Endodermal cell (in vitro differentiated cells): ENCODE measurements around the gene DDX41. TPM values are rescaled to one million over a fixed set of nuclear protein-coding genes. Genes with fewer than 3 reads are reported as not detected.

Source experiments
- DNase-seq: peaks from one replicate; pipeline ENCODE4 v3.0.0-alpha.2; 2017
- H3K27ac ChIP-seq: 2 replicates; pipeline ENCODE4 v1.5.1; 2013; ENCODE audit warnings: mild to moderate bottlenecking, low read depth, low read length, moderate library complexity
- H3K27me3 ChIP-seq: 2 replicates; pipeline ENCODE4 v1.6.1; 2013; ENCODE audit warnings: mild to moderate bottlenecking, low read length, moderate library complexity; ENCODE audit not compliant: insufficient read depth, control insufficient read depth, poor library complexity, severe bottlenecking
- H3K36me3 ChIP-seq: 2 replicates; pipeline ENCODE4 v1.7.0; 2013; ENCODE audit warnings: mild to moderate bottlenecking, low read length, moderate library complexity; ENCODE audit not compliant: control insufficient read depth, insufficient read depth
- H3K4me1 ChIP-seq: one replicate; pipeline ENCODE4 v1.7.0; 2013; ENCODE audit warnings: low read length; ENCODE audit not compliant: control insufficient read depth, insufficient read depth
- H3K4me3 ChIP-seq: 2 replicates; pipeline ENCODE4 v1.5.1; 2013; ENCODE audit warnings: mild to moderate bottlenecking, low read length, moderate library complexity
- H3K9ac ChIP-seq: 2 replicates; pipeline ENCODE4 v1.6.1; 2013; ENCODE audit warnings: mild to moderate bottlenecking, low read length, moderate library complexity; ENCODE audit not compliant: poor library complexity, severe bottlenecking; ENCODE audit errors: extremely low read depth
- H3K9me3 ChIP-seq: 2 replicates; pipeline ENCODE4 v1.6.1; 2013; ENCODE audit warnings: mild to moderate bottlenecking, low read length, moderate library complexity; ENCODE audit not compliant: control insufficient read depth
- H3K27ac Mint-ChIP-seq: 2 replicates; pipeline ENCODE4 v1.8.0; 2020; ENCODE audit warnings: mixed read lengths
- H3K27me3 Mint-ChIP-seq: 2 replicates; pipeline ENCODE4 v1.8.0; 2021; ENCODE audit warnings: mild to moderate bottlenecking, mixed read lengths; ENCODE audit not compliant: insufficient read depth
- H3K36me3 Mint-ChIP-seq: 2 replicates; pipeline ENCODE4 v1.8.0; 2020; ENCODE audit warnings: low read depth, mixed read lengths
- H3K4me1 Mint-ChIP-seq: 2 replicates; pipeline ENCODE4 v1.8.0; 2020; ENCODE audit warnings: mixed read lengths
- H3K4me3 Mint-ChIP-seq: 2 replicates; pipeline ENCODE4 v1.8.0; 2020; ENCODE audit warnings: mild to moderate bottlenecking, moderate library complexity, mixed read lengths
- H3K9me3 Mint-ChIP-seq: 2 replicates; pipeline ENCODE4 v1.8.0; 2020; ENCODE audit warnings: mild to moderate bottlenecking, mixed read lengths
- WGBS, 2 experiments: methylation state at CpG; one replicate each; pipeline versions ENCODE4 v1.1.5 to v1.1.7; 2013; ENCODE audit warnings: missing lambda C conversion rate in 2 of 2, mixed read lengths in 1 of 2; ENCODE audit not compliant: insufficient coverage in 1 of 2, insufficient read length in 1 of 2; 5-methylcytosine and 5-hydroxymethylcytosine counted together
- total RNA-seq, 2 donors: library from RNA; stranded (reverse); fragmentation: NEBNext Ultra II Directional in 1 of 2; extraction: Animal tissue kit (Norgen Biotek cat#: 25700) in 1 of 2; gene quantifications; 2 replicates in 1 of 2; 3 replicates in 1 of 2; pipeline ENCODE4 v1.2.1, GENCODE V29; 2021
- TF ChIP-seq, protein P1 (sequence below): fragments of 200-600 bp; sonication (generic); conservative IDR thresholded peaks from 2 replicates; pipeline ENCODE4 v1.5.0; 2021; ENCODE audit warnings: antibody characterized with exemption, mild to moderate bottlenecking

The DDX41 gene
- total RNA-seq, 2 donors from 2014 or later = 115 TPM

- TF ChIP-seq, protein P1, sequence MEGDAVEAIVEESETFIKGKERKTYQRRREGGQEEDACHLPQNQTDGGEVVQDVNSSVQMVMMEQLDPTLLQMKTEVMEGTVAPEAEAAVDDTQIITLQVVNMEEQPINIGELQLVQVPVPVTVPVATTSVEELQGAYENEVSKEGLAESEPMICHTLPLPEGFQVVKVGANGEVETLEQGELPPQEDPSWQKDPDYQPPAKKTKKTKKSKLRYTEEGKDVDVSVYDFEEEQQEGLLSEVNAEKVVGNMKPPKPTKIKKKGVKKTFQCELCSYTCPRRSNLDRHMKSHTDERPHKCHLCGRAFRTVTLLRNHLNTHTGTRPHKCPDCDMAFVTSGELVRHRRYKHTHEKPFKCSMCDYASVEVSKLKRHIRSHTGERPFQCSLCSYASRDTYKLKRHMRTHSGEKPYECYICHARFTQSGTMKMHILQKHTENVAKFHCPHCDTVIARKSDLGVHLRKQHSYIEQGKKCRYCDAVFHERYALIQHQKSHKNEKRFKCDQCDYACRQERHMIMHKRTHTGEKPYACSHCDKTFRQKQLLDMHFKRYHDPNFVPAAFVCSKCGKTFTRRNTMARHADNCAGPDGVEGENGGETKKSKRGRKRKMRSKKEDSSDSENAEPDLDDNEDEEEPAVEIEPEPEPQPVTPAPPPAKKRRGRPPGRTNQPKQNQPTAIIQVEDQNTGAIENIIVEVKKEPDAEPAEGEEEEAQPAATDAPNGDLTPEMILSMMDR = no peak
- no peaks in the 10 kb centered on the region for H3K27me3 Mint-ChIP-seq
- H3K4me3 Mint-ChIP-seq = no peak overlapping the region
- H3K36me3 Mint-ChIP-seq = peaks cover 50% of the 10 kb centered on the region
- Histone ChIP-seq H3K9ac (no peak overlapping the region), H3K4me1 (peaks cover 4% of the 10 kb centered on the region), H3K36me3 (peaks cover 61% of the 10 kb centered on the region), H3K27me3 (no peaks in the 10 kb centered on the region), H3K4me3 (no peak overlapping the region), H3K27ac (no peak overlapping the region), H3K9me3 (no peaks in the 10 kb centered on the region)
- H3K9me3 Mint-ChIP-seq = no peaks in the 10 kb centered on the region
- H3K27ac Mint-ChIP-seq = no peak overlapping the region
- DNase-seq = no peak
- peaks cover 5% of the 10 kb centered on the region for H3K4me1 Mint-ChIP-seq
- WGBS, 2 experiments = 96 to 97% methylated on average over 14 to 15 of the region's 15 CpGs
Observed at GRCh38 chr5:177510567-177511053, 6.2 kb downstream of the DDX41 start.

- Mint-ChIP-seq H3K4me1 (peaks cover 5% of the 10 kb centered on the region), H3K27ac (no peak overlapping the region), H3K4me3 (no peak overlapping the region), H3K27me3 (no peaks in the 10 kb centered on the region), H3K36me3 (peaks cover 44% of the 10 kb centered on the region), H3K9me3 (no peaks in the 10 kb centered on the region)
- no peaks in the 10 kb centered on the region for H3K27me3 ChIP-seq
- no peaks in the 10 kb centered on the region for H3K9me3 ChIP-seq
- H3K36me3 ChIP-seq = peaks cover 56% of the 10 kb centered on the region
- no peak overlapping the region for H3K4me3 ChIP-seq
- no peak for DNase-seq
- TF ChIP-seq, protein P1 = no peak
- no peak overlapping the region for H3K27ac ChIP-seq
- no peak overlapping the region for H3K9ac ChIP-seq
- 91 to 96% methylated on average over 9 to 11 of the region's 11 CpGs for WGBS, 2 experiments
- peaks cover 4% of the 10 kb centered on the region for H3K4me1 ChIP-seq
Observed at GRCh38 chr5:177509991-177510566, 6.7 kb downstream of the DDX41 start.

- 81 to 89% methylated on average over 19 to 20 of the region's 20 CpGs for WGBS, 2 experiments
- peaks cover 4% of the 10 kb centered on the region for H3K4me1 ChIP-seq
- DNase-seq = no peak
- no peaks in the 10 kb centered on the region for H3K27me3 ChIP-seq
- Mint-ChIP-seq H3K36me3 (peaks cover 38% of the 10 kb centered on the region), H3K27me3 (no peaks in the 10 kb centered on the region), H3K4me3 (no peak within 1 kb of the TSS), H3K9me3 (no peaks in the 10 kb centered on the region), H3K27ac (peak within 1 kb of the TSS; percentile 56), H3K4me1 (peaks cover 5% of the 10 kb centered on the region)
- no peak within 1 kb of the TSS for H3K4me3 ChIP-seq
- peaks cover 50% of the 10 kb centered on the region for H3K36me3 ChIP-seq
- no peak within 1 kb of the TSS for H3K27ac ChIP-seq
- no peaks in the 10 kb centered on the region for H3K9me3 ChIP-seq
- H3K9ac ChIP-seq = no peak within 1 kb of the TSS
- TF ChIP-seq, protein P1 = no peak
Observed at GRCh38 chr5:177509381-177509951, 7.3 kb downstream of the DDX41 start, which contains the start of gene DOK3. Gene DOK3, minus strand, starts transcription at chr5:177509826. Its CDS starts 286 bp downstream, at chr5:177509540.
